LNCAP (cell line): ENCODE measurements around the gene SHMT1.

Source experiments
- CTCF ChIP-seq: fragments of 450-650 bp; IDR thresholded peaks from 2 replicates; pipeline ENCODE4 v1.5.1; 2017; ENCODE audit warnings: mild to moderate bottlenecking

SHMT1 gene

GRCh38 chr17:18331879-18332278 is 31.5 kb downstream of the SHMT1 start:
- no peak for TF ChIP-seq CTCF

GRCh38 chr17:18328643-18329204 is 34.6 kb downstream of the SHMT1 start:
- TF ChIP-seq CTCF = no peak

- TF ChIP-seq CTCF = no peak
These were observed 35.8 kb downstream of the SHMT1 start for GRCh38 chr17:18327556-18327955.

GRCh38 chr17:18327093-18327492 is 36.3 kb downstream of the SHMT1 start:
- no peak for TF ChIP-seq CTCF

GRCh38 chr17:18326572-18326971 is 36.8 kb downstream of the SHMT1 start:
- no peak for TF ChIP-seq CTCF

- TF ChIP-seq CTCF = no peak
These were observed 37.3 kb downstream of the SHMT1 start for GRCh38 chr17:18326039-18326438.

GRCh38 chr17:18324140-18325050 is 39.0 kb downstream of the SHMT1 start:
- TF ChIP-seq CTCF = no peak
